Ureter (tissue), 1 donor: Measurements from ENCODE around the gene TECPR1. TPM values are rescaled to one million over a fixed set of nuclear protein-coding genes. Genes with fewer than 3 reads are reported as not detected.
"Not testable (repeated sequence)": the region's sequence is repeated elsewhere in the genome, so short reads cannot be mapped to it uniquely, and the experiment has no call there.

Experiments used
- DNase-seq: peaks from one replicate; pipeline ENCODE4 v3.0.0-alpha.2; 2020; ENCODE audit warnings: low spot score
- total RNA-seq: library from RNA; stranded (reverse); gene quantifications from one replicate; pipeline ENCODE4 v1.2.4, GENCODE V29; 2023
- donor health status: DM: yes; HTN: yes; CAD: no.

Gene TECPR1
- total RNA-seq, 1 donor from 2014 or later = 37.9 TPM

DNA sequence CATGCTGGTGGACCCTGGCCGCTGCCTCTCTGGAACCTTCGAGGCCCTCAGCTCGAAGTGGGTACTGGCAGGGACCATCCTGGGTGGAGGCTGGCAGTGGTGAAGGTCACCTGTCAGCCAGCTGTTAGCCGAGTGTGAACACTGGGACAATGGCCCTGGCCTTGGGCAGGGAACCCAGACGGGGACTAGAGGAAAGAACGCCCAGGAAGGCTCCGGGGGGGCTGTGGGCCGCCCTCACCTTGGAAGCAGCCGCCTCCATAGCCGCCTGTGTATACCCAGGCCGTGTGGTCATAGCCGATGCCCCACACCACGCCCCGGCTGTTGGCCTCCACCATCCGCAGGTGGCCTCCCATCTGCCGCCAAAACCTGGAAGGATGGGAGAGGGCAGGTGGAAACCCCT is 23.2 kb downstream of the TECPR1 start:
- DNase-seq = no peak

DNA sequence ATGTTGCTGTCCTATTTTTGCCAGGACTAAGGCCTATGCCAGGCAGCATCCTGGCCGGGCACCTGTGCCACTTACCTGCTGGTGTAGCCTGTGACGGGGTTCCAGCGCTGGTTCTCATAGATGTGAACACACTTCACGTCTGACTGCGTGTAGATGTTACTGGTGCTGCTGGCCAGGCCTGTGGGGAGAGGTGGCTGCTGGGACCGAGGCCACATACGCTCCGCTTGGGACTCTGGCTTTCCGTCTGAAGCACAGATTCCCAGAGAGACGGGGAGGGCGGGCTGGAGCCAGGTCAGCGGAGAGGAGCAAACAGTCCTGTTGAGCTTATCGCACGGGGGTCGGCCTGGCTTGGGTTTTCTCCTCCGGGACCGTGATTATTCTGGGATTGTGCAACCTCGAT is 24.1 kb downstream of the TECPR1 start:
- DNase-seq = no peak

DNA sequence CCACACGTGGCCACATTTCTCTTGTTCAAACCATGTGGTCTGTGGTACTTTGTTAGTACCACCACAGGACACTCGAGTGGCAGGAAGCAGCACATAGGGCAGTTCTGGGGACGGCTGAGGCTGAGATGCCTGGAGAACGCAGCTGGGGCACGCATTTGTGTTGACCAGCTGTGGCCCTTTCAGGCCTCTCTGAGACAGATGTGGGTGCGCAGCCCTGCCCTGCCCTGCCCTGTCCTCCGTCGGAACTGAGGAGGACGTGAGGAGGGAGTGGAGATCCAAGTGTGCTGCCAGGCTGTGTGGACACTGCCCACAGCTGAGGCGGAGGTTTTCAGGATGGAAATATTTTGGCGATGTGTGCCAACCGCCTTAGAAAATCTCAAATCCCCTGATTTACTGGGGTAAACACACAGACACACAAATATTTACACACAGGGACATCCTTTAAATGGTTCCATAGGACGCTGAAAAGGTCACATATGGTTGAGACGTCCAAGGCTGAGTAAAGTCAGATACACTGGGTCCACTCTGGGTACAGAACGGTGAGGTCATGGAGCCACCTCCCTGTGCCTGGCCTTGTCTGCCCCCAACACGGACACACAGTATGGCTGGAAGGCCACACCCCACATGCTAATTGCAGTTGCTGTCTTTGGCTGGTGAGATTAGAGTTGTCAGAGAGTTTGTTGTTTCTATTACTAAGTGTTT is 26.0 kb downstream of the TECPR1 start:
- DNase-seq = no peak

DNA sequence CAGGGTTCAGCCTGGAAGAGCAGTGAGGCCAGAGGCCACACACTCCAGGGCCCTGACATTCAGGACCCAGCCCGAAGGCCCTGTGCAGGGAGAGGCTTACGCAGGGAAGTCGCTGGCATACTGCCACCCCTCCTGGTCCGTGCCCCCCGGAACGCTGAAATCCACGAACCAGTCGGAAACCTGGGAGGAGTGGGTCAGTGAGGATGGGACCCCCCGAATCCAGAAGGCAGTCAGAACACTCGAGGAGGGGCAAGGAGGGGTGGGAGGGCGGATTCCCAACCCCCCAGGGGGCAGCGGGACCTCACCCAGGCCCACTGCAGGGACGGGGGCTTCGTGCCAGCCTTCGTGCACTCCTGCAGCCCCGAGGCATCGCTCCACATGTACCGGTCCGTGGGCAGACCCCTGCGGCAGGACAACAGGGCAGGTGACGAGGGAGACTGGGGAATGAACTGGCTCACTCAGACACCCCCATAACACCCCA is 27.3 kb downstream of the TECPR1 start:
- DNase-seq = no peak

GRCh38 chr7:98223898-98224700 is 27.9 kb downstream of the TECPR1 start:
- no peak for DNase-seq

- no peak for DNase-seq
These were observed 28.6 kb downstream of the TECPR1 start for GRCh38 chr7:98223351-98223897.

GRCh38 chr7:98222533-98223195 is 29.4 kb downstream of the TECPR1 start:
- no peak for DNase-seq

DNA sequence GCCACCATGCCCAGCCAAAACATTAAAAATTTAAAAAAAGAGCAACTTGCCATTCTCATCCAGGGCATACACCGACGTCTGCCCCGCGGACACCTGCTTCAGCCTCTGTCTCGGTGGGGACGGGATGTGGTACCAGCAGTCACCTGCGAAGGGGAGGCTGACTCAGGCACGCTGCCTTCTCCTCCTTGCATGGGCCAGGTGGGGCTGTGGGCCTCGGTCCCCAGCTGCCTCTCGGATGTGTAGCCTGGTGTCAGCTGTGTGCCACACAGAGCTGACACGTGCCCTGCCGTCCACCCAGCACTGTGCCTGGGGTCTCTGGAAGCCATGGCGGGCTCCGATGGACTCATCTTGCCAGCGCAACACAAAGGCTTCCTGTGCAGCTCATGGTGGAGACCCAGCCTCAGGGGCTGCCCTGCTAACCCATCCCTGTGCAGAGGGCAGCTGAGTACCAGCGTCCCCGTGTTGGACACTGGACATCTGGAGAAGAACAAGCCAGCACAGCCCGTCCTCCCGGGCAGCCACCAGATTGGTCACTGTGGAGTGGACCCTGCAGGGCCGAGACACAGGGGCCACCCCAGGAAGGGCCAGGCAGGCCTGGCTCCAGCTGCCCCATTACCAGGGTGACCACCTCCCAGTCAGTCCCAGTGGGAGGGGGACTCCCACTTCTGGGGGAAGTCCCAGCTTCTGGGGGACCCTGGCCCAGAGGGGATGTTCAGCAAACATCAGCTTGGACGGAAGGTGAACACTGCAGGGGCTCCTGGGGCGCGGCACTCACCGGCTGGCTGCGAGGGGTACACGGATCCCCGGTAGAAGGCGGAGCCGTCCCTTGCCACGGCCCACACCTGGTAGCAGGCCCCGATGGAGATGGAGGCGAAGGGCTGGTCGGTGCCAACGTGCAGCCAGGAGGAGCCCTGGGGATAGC is 30.2 kb downstream of the TECPR1 start:
- no peak for DNase-seq

GRCh38 chr7:98219382-98219781 is 32.6 kb downstream of the TECPR1 start:
- DNase-seq = not testable (repeated sequence)

GRCh38 chr7:98217623-98218582 is 34.1 kb downstream of the TECPR1 start:
- no peak for DNase-seq

DNA sequence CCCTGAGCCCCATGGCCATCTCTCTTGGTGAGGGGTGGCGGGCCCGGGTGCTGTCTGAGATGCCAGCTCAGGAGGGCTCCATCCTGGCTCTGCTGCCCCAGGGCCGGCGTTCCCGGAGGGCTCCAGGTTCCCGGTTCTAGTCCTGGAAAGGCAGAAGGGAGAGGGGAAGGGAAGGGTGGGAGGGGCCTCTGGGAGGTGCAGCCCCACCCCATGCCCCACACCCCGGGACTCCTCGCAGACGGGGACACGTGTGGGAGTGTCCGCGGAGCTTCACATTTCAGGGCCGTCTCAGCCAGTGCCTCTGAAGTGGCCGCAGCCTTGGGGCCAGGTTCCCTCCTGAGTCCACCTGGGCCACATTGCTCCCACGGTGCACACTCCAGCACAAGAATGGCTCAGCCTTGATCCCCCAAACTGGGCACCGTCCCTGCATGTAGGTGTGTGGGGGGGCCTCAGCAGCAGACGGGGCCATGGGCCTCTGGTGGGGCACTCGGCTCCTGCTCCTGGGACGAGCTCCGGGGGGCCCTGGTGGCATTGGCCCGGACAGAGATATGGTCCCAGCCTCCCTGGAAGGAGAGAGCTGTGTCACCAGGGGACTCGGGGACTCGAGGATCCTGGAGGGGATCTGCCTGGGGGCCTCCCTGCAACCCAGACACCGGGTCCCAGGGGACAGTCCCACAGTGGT is 35.0 kb downstream of the TECPR1 start:
- no peak for DNase-seq

DNA sequence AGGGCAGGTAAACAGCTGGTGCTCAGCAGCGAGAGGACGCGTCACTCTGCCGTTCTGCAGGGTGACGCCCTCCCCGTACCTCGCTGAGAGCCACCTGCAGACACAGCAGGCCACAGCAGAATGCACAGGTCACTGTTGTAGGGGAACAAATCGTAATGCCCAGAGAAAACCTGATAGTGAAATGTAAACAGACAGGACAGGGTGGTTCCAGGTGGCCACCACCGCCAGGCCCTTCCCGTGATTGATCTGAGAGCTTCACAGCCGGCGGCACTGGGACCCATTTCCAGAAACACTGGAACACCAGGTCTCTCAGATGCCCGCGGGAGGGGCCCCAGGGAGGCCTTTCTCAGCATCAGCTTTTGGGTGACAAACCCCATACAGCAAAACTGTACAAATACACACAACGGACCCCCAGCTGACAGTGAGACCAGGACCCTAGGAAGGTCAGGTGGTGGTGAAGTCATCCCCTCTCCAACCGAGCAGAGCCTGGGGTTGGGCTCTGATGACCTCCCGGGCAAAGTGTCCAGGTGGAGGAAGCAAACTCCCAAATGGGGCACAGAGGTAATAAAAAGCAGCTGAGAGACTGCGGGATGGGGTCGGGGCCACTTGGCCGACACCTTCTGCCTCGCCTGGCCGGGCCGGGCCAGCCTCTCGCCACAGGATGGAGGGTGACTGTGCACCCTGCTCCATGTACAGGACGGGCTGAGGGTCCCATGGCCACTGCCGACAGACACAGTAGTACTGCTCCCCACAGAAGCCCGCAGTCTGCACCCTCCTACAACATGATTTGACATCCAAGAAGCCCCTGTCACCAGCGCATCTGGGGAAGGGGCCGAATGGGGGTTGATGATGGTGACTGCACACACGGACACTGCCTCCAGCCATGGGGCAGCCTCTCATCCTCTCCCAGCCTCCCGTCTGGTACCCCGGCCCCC is 36.2 kb downstream of the TECPR1 start:
- DNase-seq = no peak

DNA sequence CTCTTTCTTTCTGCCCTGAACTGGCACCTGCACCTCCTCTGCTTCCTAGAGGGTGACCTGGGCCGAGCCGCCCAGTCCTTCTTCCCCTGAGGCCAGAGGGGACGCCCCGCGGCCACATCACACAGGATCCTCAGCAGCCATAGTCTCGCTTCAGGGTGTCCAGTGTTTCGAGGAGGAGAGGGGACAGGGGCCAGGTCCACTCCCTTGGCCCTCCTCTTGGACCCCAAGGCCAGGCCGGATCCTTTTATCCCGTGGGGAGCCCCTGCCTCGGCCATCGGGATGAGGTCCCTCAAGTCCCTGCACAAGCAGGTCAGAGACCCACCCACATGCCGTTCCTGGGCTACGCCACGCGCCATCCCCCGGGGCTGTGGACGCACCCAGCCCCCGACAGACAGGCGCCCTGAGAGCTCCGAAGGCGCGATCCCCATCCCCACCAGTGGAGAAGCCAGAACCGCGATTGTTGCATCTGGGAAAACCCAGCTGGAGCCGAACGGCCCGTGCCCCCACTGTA is 37.2 kb downstream of the TECPR1 start:
- DNase-seq = no peak

GRCh38 chr7:98213888-98214810 is 37.9 kb downstream of the TECPR1 start:
- DNase-seq = no peak

GRCh38 chr7:98213296-98213887 is 38.6 kb downstream of the TECPR1 start:
- DNase-seq = peak; percentile 39

GRCh38 chr7:98212532-98213041 is 39.4 kb downstream of the TECPR1 start:
- DNase-seq = peak; percentile 41
